ENCODE data around the gene FAR2. TPM values are rescaled to one million over a fixed set of nuclear protein-coding genes. Genes with fewer than 3 reads are reported as not detected.
A peak's percentile ranks its signal among the peaks of the same experiment; 100 is the strongest.
"Not testable (repeated sequence)": the region's sequence is repeated elsewhere in the genome, so short reads cannot be mapped to it uniquely, and the experiment has no call there.

Gene FAR2
- total RNA-seq, 2 donors from 2014 or later = 3.0 to 10.0 TPM

- Histone ChIP-seq H3K36me3 (no peaks in the 10 kb centered on the region), H3K4me1 (peaks cover 0 to 12% of the 10 kb centered on the region in 2 donors), H3K27ac (peak within 1 kb of the TSS; percentile 77 to 85), H3K4me3 (peak within 1 kb of the TSS; percentile 75 to 93), H3K27me3 (no peaks in the 10 kb centered on the region), H3K9me3 (no peaks in the 10 kb centered on the region)
- TF ChIP-seq CTCF (IDR thresholded peaks at IDR 0.05) = no peak
- peak; percentile 97 for DNase-seq (ENCODE audit: low spot score)
These were observed 231.8 kb downstream of the FAR2 start, which contains the start of gene ERGIC2 for GRCh38 chr12:29380536-29381523. Gene ERGIC2, minus strand, starts transcription at chr12:29381172. Its CDS starts 9,539 bp downstream, at chr12:29371633.

- no peak for DNase-seq (ENCODE audit: low spot score)
- no peaks in the 10 kb centered on the region for H3K27me3 ChIP-seq
These were observed 233.2 kb downstream of the FAR2 start for GRCh38 chr12:29382251-29382650.

GRCh38 chr12:29385194-29385593 is 236.1 kb downstream of the FAR2 start:
- H3K9me3 ChIP-seq; H3K4me3 ChIP-seq; H3K36me3 ChIP-seq; H3K4me1 ChIP-seq; H3K27ac ChIP-seq; DNase-seq (ENCODE audit: low spot score); H3K27me3 ChIP-seq: not testable (repeated sequence)

More at GRCh38 chr12:29382251-29382650, 233.2 kb downstream of the FAR2 start:
- TF ChIP-seq CTCF (IDR thresholded peaks at IDR 0.05) = no peak
- Histone ChIP-seq H3K4me1 (peaks cover 0 to 12% of the 10 kb centered on the region in 2 donors), H3K4me3 (no peak overlapping the region), H3K9me3 (no peaks in the 10 kb centered on the region), H3K36me3 (no peaks in the 10 kb centered on the region), H3K27ac (no peak overlapping the region)

Other genes with a start within 250 kb of the FAR2 start
- gene ERGIC2, start 231.9 kb downstream of the FAR2 start, total RNA-seq = 10 to 100 TPM; 59.0 to 73.9 TPM

All from right atrium auricular region (tissue), 2 donors.